GM23248 (cell line): Measurements from ENCODE around the gene TCF12. TPM values are rescaled to one million over a fixed set of nuclear protein-coding genes. Genes with fewer than 3 reads are reported as not detected.

Source experiments
- DNase-seq: peaks from one replicate; pipeline ENCODE4 v3.0.0-alpha.2; 2015
- H2AFZ ChIP-seq: fragments of 200-600 bp; sonication (generic); 2 replicates; pipeline ENCODE4 v1.6.1; 2016; ENCODE audit warnings: antibody characterized with exemption
- H3F3A ChIP-seq: fragments of 200-600 bp; sonication (generic); 2 replicates; pipeline ENCODE4 v1.6.1; 2016; ENCODE audit warnings: mild to moderate bottlenecking, antibody characterized with exemption, mixed run types; ENCODE audit not compliant: insufficient read depth
- H3K27ac ChIP-seq: fragments of 200-600 bp; sonication (generic); 2 replicates; pipeline ENCODE4 v1.5.1; 2016; ENCODE audit warnings: mild to moderate bottlenecking
- H3K27me3 ChIP-seq: fragments of 200-600 bp; sonication (generic); replicated peaks from 2 replicates; pipeline ENCODE4 v1.6.1; 2016; ENCODE audit warnings: mild to moderate bottlenecking; ENCODE audit not compliant: insufficient read depth
- H3K36me3 ChIP-seq: fragments of 200-600 bp; sonication (generic); 2 replicates; pipeline ENCODE4 v1.6.1; 2016; ENCODE audit warnings: low read depth, mild to moderate bottlenecking
- H3K4me1 ChIP-seq: fragments of 200-600 bp; sonication (generic); 2 replicates; pipeline ENCODE4 v1.6.1; 2016; ENCODE audit warnings: mild to moderate bottlenecking; ENCODE audit not compliant: insufficient read depth
- H3K4me2 ChIP-seq: fragments of 200-600 bp; sonication (generic); one replicate; pipeline ENCODE4 v1.6.1; 2016; ENCODE audit warnings: mild to moderate bottlenecking; ENCODE audit not compliant: unreplicated experiment
- H3K4me3 ChIP-seq: fragments of 200-600 bp; sonication (generic); 2 replicates; pipeline ENCODE4 v1.5.1; 2016; ENCODE audit warnings: mild to moderate bottlenecking
- H3K79me2 ChIP-seq: fragments of 200-600 bp; sonication (generic); 2 replicates; pipeline ENCODE4 v1.6.1; 2016; ENCODE audit warnings: mild to moderate bottlenecking; ENCODE audit not compliant: insufficient read depth
- H3K9ac ChIP-seq: fragments of 200-600 bp; sonication (generic); 2 replicates; pipeline ENCODE4 v1.6.1; 2016; ENCODE audit warnings: mild to moderate bottlenecking
- H3K9me2 ChIP-seq: fragments of 200-600 bp; sonication (generic); 2 replicates; pipeline ENCODE4 v1.6.1; 2016; ENCODE audit warnings: mixed run types, mild to moderate bottlenecking, moderate library complexity; ENCODE audit not compliant: insufficient read depth
- H3K9me3 ChIP-seq: fragments of 200-600 bp; sonication (generic); one replicate; pipeline ENCODE4 v1.6.1; 2017; ENCODE audit warnings: low read depth
- H4K20me1 ChIP-seq: fragments of 200-600 bp; sonication (generic); 2 replicates; pipeline ENCODE4 v1.6.0; 2016; ENCODE audit not compliant: insufficient read depth
- EZH2 ChIP-seq: fragments of 200-600 bp; sonication (generic); IDR thresholded peaks from 2 replicates; pipeline ENCODE4 v1.6.1; 2018; ENCODE audit warnings: antibody characterized with exemption, mild to moderate bottlenecking; ENCODE audit not compliant: insufficient read depth, poor library complexity, severe bottlenecking
- EZH2phosphoT487 ChIP-seq: fragments of 200-600 bp; sonication (generic); IDR thresholded peaks from 2 replicates; pipeline ENCODE4 v1.6.1; 2018; ENCODE audit warnings: antibody characterized with exemption, moderate library complexity, mild to moderate bottlenecking, low read depth; ENCODE audit not compliant: insufficient read depth
- WGBS, 2 experiments: methylation state at CpG; one replicate each; pipeline ENCODE4 v1.1.6; 2015 to 2017; ENCODE audit warnings: low lambda C conversion rate in 2 of 2, low coverage in 1 of 2; ENCODE audit errors: missing lambda C conversion rate in 2 of 2; 5-methylcytosine and 5-hydroxymethylcytosine counted together
- in situ Hi-C: fragments of 300-500 bp; cut with MboI; formaldehyde crosslinking; loops from 2 replicates; pipeline ENCODE4 v1.15.0; 2020
- polyA plus RNA-seq: library from polyadenylated mRNA; unstranded; fragments of >200 nt; fragmentation: Nextera tagmentation; extraction: Ambion mirVana; gene quantifications from 2 replicates; pipeline ENCODE4 v1.2.1, GENCODE V29; 2016
- total RNA-seq: library from RNA; depleted of rRNA; stranded (reverse); fragments of >200 nt; shearing (Covaris generic); gene quantifications from 2 replicates; pipeline ENCODE4 v1.2.3, GENCODE V29; 2014

The TCF12 gene
- total and polyA plus RNA-seq, 2 experiments from 2014 or later = 53.6 to 58.6 TPM

DNA sequence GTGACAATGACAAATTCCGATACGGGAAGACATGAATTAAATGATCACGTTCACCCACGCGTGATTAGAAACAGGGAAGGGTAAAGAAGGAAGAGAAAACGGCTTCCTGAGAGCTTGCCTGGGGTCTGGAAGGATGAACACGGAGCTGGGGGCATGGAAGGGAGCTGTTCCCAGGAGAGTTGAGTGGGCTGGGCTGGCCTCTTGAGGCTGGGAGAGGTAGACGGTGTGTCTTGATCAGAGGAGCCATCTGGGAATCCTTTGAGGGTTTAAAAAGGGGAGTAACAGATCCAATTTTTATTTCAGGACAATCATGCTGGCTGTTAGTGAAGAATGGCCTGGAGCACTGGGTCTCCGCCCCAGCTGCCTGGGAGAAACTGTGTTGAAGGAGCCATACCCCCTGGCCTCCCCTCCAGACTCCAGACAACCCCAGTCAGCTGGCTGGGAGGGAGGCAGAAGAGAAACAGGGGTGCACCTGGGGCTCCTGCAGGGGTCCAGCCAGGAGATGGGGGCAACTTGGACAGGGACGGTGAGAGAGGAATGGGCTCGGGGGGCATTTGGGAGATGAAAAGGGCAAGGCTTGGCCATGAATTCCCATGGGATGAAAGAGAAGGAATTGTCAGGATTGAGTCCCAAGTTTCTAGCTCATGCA is 404.3 kb downstream of the TCF12 start:
- Histone ChIP-seq H3K9me2 (no peaks in the 10 kb centered on the region), H3K27me3 (no peaks in the 10 kb centered on the region), H3K4me3 (no peak overlapping the region), H3K36me3 (no peaks in the 10 kb centered on the region), H3F3A (peaks cover 7% of the 10 kb centered on the region), H4K20me1 (no peaks in the 10 kb centered on the region), H2AFZ (no peak overlapping the region), H3K9me3 (no peaks in the 10 kb centered on the region), H3K9ac (no peak overlapping the region), H3K4me2 (no peak overlapping the region), H3K4me1 (peaks cover 13% of the 10 kb centered on the region), H3K27ac (no peak overlapping the region), H3K79me2 (no peaks in the 10 kb centered on the region)
- no peak for TF ChIP-seq EZH2phosphoT487
- DNase-seq = no peak
- 91% methylated on average over 11 of the region's 11 CpGs for WGBS, 2 experiments
- in situ Hi-C loops = no loop called here

DNA sequence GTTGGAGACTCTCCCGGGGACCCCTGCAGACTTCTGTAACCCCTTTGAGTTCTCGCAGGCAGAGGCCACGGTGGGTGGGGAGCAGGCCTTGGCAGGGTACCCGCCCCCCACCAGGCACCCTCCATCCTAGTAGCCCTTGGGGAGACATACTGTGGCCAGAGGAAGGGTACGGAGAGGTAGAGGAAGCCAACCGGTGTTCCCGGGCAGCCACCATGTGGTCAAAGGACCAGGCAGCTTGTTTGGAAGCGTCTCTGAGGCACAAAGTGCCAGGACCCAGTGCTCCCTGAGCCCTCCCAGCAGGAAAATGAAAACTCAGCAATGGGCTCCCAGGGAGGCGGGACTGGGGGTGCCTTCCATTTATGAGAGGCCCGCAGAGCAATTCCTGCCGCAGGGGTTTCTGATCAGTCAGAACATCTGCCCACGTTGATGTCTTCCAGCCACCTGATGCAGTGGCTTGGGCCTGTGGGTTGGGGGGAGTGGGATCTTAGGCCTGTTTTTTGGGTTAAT is 404.9 kb downstream of the TCF12 start:
- no peak overlapping the region for H2AFZ ChIP-seq
- H3K27ac ChIP-seq = no peak overlapping the region
- H3K9ac ChIP-seq = no peak overlapping the region
- no peaks in the 10 kb centered on the region for H3K27me3 ChIP-seq
- DNase-seq = no peak
- H3F3A ChIP-seq = peaks cover 10% of the 10 kb centered on the region
- no peak overlapping the region for H3K4me2 ChIP-seq
- no peak overlapping the region for H3K4me3 ChIP-seq
- in situ Hi-C loops = no loop called here
- H3K9me2 ChIP-seq = no peaks in the 10 kb centered on the region
- no peaks in the 10 kb centered on the region for H3K36me3 ChIP-seq
- TF ChIP-seq EZH2 (no peak), EZH2phosphoT487 (no peak)
- H3K79me2 ChIP-seq = no peaks in the 10 kb centered on the region
- no peaks in the 10 kb centered on the region for H4K20me1 ChIP-seq
- no peaks in the 10 kb centered on the region for H3K9me3 ChIP-seq
- 81 to 85% methylated on average over 12 of the region's 12 CpGs for WGBS, 2 experiments
- peaks cover 16% of the 10 kb centered on the region for H3K4me1 ChIP-seq

DNA sequence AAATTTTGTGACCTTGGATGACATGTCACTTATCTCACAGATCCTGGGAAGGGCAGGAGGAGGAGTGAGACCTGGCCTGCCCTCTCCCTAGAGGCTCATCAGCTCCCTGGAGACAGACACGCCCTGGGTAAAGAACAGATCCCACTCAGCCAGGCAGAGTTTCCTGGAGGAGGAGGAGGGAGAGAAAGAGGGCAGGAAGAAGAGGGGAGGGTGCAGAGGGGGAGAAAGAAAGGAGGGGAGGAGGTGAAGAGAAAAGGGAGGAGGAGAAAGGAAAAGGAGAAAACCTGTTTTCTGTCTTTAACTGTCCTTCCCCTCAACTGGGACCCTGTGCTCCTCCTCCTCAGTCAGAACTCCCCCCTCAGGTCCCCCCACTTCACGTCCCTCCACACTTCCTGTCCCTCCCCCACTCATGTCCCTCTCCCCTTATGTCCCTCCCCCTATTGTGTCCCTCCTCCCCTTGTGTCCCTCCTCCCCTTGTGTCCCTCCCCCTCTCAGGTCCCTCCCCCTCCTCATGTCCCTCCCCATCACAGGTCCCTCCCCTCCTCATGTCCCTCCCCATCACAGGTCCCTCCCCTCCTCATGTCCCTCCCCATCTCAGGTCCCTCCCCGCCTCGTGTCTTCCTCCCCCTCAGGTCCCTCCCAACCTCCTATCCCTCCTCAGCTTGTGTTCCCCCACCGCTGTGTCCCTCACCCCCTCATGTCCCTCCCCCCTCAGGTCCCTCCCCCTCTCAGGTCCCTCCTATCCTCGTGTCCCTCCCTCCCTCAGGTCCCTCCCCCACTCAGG is 405.6 kb downstream of the TCF12 start:
- no peak overlapping the region for H3K4me2 ChIP-seq
- WGBS, 2 experiments = 54 to 100% methylated on average over 1 to 6 of the region's 6 CpGs

DNA sequence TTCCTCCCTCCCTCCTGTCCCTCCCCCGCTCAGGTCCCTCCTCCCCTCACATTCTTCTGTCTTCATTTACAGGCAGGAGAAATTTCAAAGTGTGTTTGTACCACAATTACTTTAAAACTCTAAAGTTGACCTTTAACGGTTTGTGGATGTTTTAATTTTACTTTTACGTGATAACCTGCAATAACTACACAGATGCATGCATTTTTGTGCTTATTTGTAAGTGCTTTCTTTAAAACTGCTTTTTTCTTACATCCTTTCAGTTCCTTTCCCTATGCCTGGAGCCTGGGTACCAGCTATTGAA is 406.1 kb downstream of the TCF12 start:
- in situ Hi-C loops = no loop called here
- no peaks in the 10 kb centered on the region for H4K20me1 ChIP-seq
- H3K4me1 ChIP-seq = peaks cover 20% of the 10 kb centered on the region
- no peak overlapping the region for H3K4me3 ChIP-seq
- TF ChIP-seq EZH2phosphoT487 = no peak
- no peak for TF ChIP-seq EZH2
- H3K27me3 ChIP-seq = no peaks in the 10 kb centered on the region
- no peak overlapping the region for H3K9ac ChIP-seq
- H3F3A ChIP-seq = peaks cover 14% of the 10 kb centered on the region
- no peak overlapping the region for H3K27ac ChIP-seq
- H3K9me2 ChIP-seq = no peaks in the 10 kb centered on the region
- H3K79me2 ChIP-seq = no peaks in the 10 kb centered on the region
- no peaks in the 10 kb centered on the region for H3K36me3 ChIP-seq
- no peak for DNase-seq
- H3K9me3 ChIP-seq = no peaks in the 10 kb centered on the region
- H3K4me2 ChIP-seq = no peak overlapping the region
- H2AFZ ChIP-seq = no peak overlapping the region
- 50 to 60% methylated on average over 2 to 3 of the region's 3 CpGs for WGBS, 2 experiments

More for the DNA sequence above, 405.6 kb downstream of the TCF12 start:
- Histone ChIP-seq H2AFZ (no peak overlapping the region), H3K4me1 (peaks cover 20% of the 10 kb centered on the region), H3K9ac (no peak overlapping the region), H3K79me2 (no peaks in the 10 kb centered on the region), H3K9me3 (no peaks in the 10 kb centered on the region), H3F3A (peaks cover 14% of the 10 kb centered on the region), H3K36me3 (no peaks in the 10 kb centered on the region), H4K20me1 (no peaks in the 10 kb centered on the region), H3K27ac (no peak overlapping the region), H3K9me2 (no peaks in the 10 kb centered on the region), H3K27me3 (no peaks in the 10 kb centered on the region), H3K4me3 (no peak overlapping the region)
- in situ Hi-C loops = no loop called here
- DNase-seq = no peak
- TF ChIP-seq EZH2 (no peak), EZH2phosphoT487 (no peak)
